NCI-H748 treated with DMSO at 0.1 percent for 48 hours (cell line): ENCODE measurements around the gene CATSPERE.
"Not testable (repeated sequence)": the region's sequence is repeated elsewhere in the genome, so short reads cannot be mapped to it uniquely, and the experiment has no call there.

Experiments
- DNase-seq: peaks from one replicate; lab custom pipeline; 2025; lab: John Stamatoyannopoulos, UW

The CATSPERE gene

DNA sequence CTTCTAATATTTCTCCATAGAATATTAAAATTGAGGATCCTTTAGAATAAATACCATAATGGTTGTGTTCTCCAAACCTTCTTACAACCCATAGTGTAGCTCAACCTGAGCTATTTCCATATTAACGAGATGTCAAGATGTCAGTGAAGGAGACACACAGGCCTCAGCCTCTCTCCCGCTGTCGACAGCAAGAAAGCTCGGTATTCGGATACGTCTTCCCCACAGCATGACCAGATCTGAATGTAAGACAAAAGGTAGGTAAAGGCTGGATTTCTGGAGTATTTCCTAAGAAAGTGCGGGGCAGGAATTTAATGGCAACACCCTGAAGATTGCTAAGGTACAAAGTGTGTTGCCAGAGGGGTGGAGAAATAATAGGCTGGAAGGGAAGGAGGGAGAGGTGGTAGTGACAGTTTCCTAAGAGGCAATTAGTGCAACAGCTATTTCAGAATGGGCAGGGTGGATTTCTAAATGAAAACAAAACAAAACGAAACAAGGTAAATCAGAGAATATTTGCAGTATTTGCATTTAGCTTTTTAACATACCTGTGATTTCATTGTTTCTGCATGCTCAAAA lies 11.1 kb upstream of the CATSPERE start:
- DNase-seq: no peak

DNA sequence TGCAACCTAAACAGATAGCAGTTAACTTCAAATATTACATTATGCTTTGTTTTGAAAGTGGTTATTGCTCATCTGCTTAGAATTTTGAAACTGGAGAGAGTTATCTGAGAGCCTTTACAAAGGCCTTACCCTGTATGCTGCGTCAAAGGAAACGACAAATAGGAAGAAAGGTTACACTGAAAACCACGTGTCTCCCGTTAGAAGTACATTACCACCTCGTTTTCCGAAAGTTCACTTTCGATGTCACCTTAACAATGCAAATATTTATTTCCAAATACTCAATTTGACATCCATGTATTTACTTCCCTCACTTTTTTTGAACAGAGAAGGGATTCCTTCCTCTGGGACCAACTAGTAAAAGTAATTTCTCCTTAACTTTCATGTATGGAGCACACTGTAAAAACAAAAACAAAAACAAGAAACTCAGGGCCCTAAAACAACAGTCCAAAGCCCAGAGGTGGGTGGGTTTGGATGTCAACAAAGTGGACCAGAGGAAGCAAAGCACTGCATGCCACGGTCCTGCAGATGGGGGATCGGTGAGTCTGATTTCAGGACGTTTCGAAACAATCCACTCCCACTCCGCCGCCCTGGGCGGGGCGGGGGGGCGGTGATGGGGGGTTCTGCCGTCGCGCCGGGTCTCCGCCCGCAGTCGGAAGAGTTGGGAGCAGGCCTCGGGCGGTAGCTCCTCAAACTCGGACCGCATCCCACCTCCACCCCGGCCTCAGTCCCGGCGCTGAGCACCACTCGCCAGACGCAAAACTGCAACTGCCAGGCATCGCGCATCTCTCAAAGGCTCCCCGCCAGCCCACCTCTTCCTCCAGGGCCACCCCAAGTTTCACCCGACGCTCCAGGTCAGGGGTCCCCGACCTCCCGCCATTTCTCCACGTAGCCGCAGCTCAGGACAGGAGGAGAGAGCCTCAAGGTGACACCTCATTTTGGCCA lies 10.2 kb upstream of the CATSPERE start:
- peak; percentile 12 for DNase-seq

DNA sequence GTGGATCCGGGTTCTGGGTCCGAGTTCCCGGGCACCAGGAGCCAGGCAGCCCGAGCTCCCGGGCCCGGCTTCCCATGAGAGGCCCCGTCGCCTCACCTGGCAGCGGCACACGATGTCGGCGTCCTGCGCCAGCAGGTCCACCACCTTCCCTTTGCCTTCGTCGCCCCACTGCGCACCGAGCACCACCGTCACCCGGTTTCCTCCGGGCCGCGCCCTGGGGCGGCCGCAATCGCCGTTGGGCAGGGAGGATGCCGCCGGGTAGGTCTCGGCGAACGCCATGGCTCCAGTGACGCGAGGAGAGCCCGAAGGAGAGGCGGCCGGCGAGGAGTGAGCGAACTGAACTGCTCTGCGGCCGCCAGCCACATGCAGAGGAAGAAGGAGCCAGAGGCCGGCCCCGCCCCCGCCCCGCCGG lies 9.5 kb upstream of the CATSPERE start, which contains the start of gene ADSS2:
Gene ADSS2 (minus strand): TSS at position 371 of the 412 bp plus-strand sequence. CDS start 92 bp downstream, at position 279.
- DNase-seq: no peak

DNA sequence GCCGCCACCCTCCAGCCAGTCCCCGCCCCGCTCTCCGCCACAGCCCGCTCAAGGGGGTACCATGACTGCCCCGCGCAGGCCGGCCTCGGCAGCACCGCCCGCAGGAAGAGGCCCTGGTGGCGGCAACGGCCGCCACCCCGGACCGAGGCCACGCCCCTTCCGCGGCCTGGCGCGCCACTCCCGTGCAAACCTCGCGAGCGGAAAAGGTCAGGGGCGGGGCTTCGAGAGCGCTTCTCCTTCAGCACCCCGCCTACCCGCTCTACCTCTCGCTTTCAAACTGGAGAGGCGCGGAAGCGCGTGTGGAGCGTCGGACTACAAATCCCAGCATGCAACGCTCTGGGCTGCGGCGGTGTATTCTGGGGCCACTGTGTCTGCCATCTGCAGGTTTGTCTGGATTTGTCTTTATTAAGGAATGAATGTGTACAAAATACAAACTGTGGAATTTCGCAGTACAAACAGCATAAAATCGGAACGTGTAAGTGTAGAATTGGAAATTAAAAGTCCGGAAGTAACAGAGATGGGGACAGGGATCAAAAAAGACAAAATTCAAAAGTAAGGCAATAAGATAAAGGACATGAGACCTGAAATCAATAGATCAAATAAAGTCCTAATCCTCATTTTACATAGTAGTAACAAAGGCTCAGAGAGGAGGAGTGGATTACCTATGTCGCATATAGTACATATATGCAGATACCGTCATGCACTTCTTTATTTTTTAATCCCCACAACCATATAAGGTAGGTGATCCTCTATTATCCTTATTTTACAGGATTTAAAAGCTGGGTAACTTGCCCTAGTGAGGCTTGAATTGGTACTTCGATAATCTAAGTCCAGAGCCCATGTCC lies 8.9 kb upstream of the CATSPERE start:
- DNase-seq: peak; percentile 94

DNA sequence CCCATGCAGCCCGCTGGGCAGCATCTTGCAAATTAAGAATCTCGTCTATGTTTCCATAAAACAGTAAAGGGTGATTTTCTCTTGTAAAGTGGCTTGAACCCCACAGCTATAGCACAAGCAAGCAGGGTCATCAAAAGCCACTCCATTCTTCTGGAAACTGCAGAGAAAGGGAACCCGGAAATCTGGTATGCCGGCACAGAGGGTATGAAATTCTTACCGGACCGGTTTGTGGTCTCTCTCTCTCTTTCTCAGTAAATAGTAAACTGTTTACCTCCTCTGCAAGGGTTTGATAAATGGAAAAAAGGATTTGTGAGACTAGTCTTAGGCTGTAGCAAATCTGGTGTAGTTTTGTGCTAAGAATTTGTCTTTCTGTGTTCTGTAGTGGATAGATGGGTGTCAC lies 6.7 kb upstream of the CATSPERE start:
- DNase-seq: no peak

DNA sequence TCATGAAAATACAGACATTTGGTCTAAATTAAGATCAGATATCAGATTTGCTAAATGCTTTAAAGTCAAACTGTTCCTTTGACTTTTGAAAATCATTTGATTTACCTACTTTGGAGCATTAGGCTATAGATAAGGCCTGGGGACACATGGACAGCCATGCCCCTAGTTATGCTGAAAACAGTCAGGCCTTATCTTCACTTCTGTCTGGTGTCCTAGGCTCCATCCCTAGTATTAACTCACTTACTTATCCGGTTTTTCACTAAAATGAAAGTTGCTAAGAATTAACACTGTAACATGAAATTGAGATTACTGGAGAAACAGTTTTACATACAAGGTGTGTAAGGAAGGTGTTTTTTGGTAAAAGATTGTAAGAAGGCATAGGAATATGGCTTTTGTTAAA lies 4.5 kb upstream of the CATSPERE start:
- DNase-seq: no peak

DNA sequence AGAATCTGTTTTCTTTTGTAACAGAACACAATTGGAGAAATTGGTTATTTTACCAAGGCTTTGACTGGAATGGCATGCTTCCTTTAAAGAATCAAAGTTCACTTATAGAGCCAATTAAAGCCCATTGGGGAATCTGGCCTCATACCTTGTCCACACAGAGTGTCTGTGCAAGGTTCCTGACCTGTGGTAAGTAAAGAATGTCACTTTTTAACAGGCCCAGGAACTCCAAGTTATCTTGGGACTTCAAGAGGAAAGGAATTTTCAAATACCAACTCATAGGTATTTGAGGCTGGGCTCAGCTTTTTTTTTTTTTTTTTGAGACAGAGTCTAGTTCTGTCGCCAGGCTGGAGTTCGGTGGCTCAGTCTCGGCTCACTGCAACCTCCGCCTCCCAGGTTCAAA lies 2.3 kb upstream of the CATSPERE start:
- no peak for DNase-seq

DNA sequence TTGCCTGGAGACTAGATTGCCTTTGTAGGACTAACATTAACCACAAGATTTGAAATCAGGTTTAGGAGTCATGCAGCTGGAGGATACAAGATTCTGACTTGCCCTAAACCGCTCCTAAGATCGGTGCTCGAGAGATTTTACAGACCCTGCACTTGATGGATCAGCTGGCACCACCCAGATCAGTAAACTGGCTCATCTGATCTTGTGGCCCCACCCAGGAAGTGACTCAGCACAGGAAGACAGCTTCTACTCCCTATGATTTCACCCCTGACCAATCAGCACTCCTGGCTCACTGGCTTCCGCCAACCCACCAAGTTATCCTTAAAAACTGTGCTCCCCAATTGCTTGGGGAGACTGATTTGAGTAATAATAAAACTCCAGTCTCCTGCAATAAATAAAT lies 876 bp upstream of the CATSPERE start:
- no peak for DNase-seq

DNA sequence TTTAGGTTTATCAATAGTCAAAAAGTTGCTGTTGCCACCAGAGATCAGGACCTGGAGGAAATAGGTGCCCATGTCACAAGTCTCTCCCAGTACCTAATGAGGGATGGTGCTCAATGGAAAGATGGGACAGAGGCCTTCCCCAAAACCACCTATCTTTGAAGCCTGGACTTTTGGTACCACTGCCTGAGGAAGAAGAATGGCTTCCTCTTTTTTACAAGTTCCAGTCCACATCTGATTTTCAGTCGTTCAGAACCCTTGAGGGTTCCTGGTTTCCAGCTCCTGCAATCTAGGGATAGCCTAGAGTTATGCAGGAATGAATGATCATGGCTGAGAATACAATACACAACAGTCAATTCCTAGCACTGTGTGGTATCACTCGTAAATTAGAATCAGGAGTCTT lies 5.7 kb downstream of the CATSPERE start:
- DNase-seq: no peak

DNA sequence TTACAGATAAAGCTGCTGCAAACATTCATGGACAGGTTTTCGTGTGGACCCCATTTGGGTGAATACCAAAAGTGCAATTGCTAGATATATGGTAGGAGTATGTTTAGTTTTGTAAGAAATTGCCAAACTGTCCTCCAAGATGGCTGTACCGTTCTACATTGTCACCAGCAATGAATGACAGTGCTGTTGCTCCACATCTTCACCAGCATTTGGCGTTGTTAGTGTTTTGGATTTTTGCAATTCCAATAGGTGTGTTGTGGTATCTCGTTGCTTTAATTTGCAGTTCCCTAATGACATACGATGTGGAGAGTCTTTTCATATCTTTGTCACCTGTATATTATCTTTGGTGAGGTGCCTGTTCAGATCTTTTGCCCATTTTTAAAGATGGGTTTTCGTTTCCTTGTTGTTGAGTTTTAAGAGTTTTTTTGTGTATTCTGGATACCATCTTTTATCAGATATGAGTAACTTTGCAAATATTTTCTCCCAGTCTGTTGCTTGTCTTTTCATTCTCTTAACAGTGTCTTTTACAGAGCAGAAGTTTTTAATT lies 12.1 kb downstream of the CATSPERE start:
- no peak for DNase-seq

DNA sequence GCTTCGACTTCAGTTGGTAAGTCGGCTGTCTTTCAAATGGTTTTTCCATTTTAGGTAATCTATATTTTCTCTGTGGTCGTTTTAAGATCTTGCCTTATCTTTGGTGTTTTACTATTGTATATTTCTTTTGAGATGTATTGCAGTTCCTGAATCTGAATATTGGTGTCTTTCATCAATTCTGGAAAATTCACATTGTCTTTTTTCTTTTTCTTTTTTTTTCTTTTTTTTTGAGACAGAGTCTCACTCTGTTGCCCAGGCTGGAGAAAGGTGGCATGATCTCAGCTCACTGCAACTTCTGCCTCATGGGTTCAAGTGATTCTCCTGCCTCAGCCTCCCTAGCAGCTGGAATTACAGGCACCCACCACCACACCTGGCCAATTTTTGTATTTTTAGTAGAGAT lies 23.9 kb downstream of the CATSPERE start:
- not testable (repeated sequence) for DNase-seq

DNA sequence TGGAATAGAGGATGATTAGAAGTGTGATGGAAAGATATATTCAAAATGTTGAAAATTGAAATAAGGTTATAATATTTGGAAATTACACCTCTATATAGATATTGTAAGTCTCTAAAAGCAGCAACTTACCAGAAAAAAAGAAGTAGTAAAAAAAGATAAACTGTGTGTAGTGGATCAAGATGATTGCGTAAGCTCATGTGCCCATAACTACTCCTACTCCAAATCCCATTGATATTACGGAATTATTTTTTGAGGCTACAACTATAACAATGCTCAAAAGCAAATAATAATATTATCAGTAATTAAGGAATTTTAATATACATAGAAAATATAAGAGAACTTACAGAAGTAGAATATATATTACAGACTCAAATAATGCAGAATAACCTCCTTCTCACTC lies 33.6 kb downstream of the CATSPERE start:
- no peak for DNase-seq

DNA sequence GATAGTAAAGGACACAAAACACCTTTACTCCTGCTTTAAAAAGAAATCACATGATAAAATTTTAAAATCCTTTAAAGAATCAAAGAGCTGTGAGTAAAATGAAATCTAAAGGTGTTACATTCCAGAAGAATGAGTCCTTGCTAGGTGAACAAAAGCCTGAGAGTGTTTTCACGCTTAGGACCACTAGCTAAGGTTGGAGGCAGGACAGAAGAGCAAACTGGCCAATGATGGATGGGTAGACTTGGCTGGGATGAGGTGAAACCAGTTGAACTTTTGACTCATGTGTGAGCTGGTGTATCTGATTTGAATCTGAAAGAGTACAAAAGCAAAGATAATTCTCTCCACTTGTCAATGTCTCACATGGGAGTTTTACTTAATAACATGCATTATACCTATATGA lies 35.1 kb downstream of the CATSPERE start:
- no peak for DNase-seq

DNA sequence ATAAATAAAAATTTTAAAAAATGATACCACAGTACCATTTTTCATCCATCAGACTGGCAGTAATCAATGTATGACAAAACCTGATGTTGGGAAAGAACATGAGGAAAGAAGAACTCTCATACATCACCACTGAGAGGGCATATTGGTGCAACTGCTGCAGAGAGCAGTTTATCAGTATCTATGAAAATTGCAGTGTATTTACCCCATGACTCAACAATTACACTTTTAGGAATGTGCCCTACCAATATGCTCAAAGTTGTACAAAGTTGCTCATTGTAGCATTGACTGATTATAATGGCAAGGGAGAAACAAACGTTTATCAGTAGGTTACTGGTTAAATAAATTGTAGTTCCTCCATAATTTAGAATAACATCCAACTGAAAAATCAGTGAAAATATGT lies 36.7 kb downstream of the CATSPERE start:
- DNase-seq: no peak

DNA sequence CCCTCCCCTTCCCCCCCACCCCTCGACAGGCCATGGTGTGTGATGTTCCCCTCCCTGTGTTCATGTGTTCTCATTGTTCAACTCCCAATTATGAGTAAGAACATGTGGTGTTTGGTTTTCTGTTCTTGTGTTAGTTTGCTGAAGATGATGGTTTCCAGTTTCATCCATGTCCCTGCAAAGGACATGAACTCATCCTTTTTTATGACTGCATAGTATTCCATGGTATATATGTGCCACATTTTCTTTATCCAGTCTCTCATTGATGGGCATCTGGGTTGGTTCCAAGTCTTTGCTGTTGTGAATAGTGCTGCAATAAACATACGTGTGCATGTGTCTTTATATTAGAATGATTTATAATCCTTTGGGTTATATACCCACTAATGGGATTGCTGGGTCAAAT lies 38.4 kb downstream of the CATSPERE start:
- DNase-seq: not testable (repeated sequence)

DNA sequence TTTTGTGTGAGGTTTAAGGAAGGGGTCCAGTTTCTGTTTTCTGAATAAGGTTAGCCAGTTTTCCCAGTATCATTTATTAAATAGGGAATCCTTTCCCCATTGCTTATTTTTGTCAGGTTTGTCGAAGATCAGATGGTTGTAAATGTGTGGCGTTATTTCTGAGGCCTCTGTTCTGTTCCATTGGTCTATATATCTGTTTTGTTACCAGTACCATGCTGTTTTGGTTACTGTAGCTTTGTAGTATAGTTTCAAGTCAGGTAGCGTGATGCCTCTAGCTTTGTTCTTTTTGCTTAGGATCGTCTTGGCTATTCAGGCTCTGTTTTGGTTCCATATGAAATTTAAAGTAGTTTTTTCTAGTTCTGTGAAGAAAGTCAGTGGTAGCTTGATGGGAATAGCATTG lies 39.4 kb downstream of the CATSPERE start:
- not testable (repeated sequence) for DNase-seq

DNA sequence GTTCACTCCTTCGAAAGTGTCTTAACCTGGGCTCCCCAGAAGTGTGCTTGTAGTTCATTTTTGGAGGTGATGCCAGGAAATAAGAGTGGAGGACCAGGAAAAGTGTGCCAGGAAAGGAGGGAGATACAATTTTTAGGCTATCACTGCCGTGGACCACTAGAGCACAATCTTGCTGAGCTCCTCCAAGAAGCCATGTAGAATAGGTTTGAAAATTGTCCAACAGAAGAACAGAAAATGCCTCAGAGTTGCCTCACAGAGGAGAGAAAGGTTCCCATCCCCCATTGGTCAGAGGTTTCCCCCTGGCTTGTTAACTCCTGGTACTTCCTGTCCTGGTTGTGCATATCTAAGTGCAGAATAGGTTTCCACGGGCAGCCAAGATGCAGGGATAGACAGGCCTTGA lies 41.6 kb downstream of the CATSPERE start:
- DNase-seq: no peak

DNA sequence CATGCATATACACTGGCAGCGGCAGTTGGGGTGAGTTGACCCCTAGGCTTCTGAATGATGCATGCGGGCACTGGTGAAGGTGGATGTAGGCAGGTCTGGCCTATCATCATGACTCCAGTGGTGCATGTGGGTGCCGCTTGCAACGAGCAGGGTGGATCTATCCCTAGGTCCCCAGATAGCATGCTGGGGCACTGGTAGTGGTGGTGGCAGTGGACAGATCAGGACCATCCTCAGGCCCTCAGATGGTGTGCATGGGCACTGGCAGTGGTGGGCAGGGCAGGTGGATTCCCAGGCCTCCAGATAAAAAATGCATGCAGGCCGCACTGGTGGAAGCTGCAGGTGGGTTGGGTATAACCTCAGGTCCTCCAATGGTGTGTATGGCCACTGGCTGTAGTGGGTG lies 52.4 kb downstream of the CATSPERE start:
- no peak for DNase-seq

DNA sequence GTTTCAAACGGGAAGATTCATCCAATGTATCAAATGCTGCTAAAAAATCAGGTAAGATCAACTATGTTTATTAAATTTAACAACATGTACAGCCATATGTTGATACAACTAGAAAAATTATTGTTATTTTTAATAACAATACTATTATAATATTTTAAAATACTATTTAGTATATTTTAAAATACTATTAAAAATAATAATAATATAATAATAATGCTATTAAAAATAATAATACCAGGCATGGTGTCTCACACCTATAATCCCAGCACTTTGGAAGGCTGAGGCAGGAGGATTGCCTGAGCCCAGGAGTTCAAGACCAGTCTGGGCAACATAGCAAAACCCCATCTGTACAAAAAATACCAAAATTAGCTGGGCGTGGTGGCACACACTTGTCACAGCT lies 54.6 kb downstream of the CATSPERE start:
- DNase-seq: no peak

DNA sequence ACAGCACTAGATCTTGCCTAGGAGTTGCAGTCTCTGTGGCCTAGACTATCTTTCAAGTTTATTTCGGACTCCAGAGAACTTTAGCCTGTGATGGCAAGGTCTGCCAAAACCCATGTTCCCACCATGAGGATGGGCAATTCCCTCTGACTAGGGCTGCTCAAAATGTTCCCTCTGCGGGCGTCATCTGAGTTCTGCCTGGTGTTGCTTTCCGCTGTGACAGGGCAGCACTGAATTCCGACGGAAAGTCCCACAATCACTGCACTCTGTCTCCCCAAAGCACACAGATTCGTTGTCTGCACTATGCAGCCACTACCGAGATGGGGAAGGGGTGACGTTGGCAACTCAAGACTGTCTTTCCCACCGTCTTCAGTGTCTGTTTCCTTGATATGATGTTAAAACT lies 75.2 kb downstream of the CATSPERE start:
- no peak for DNase-seq

DNA sequence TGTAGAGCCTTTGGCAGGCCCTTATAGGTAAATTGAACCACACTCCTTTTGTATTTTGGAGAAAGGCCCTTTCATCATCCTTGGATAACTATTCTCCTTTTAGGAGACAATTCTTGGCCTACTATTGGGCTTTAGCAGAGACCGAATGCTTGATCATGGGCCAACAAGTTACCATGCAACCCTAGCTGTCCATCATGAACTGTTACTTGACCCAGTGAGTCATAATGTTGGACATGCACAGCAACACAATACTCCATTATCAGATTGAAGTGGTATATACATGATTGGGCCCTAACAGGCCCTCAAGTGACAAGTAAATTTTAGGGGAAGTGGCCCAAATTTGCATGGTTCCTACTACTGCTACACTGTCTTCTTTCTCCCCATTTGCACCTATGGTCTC lies 84.4 kb downstream of the CATSPERE start:
- no peak for DNase-seq

DNA sequence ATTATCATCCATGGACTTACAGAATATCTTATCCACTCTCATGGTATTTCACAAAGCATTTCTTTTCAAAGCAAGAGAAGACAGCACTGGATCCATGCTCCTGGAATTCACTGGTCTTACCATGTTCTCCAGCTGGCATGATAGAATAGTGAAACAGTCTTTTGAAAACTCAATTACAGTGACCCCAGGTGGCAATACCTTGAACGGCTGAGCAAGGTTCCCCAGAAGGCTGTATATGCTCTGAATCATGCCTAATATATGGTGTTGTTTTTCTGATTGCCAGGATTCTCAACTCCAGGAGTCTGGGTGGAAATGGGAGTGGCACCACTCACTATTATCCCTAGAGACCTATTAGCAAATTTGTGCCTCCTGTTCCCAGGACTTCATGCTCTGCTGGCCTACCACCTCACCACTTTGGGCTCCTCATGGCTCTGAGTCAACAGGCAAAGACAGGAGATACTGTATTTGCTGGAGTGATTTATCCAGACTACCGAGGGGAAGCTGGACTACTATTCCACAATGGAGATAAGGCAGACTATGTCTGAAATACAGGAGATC lies 87.6 kb downstream of the CATSPERE start:
- no peak for DNase-seq
